ENCODE measurements around the gene ACTN4.
A peak's percentile ranks its signal among the peaks of the same experiment; 100 is the strongest.

ACTN4 gene

GRCh38 chr19:38666663-38667511 is 19.4 kb downstream of the ACTN4 start:
- peak; percentile 58 for DNase-seq (ENCODE audit: low read depth)
- no peak for TF ChIP-seq CTCF (IDR thresholded peaks at IDR 0.05; ENCODE audit: control insufficient read depth, extremely low read depth, insufficient read depth)
- no peak overlapping the region for H3K4me3 ChIP-seq (ENCODE audit: low read depth, low read length)

- no peak overlapping the region for H3K4me3 ChIP-seq (ENCODE audit: low read depth, low read length)
- DNase-seq (ENCODE audit: low read depth), result no peak
- TF ChIP-seq CTCF (IDR thresholded peaks at IDR 0.05; ENCODE audit: control insufficient read depth, extremely low read depth, insufficient read depth), result no peak
These were observed 20.3 kb downstream of the ACTN4 start for GRCh38 chr19:38667661-38668171.

GRCh38 chr19:38669552-38669951 is 22.1 kb downstream of the ACTN4 start:
- no peak overlapping the region for H3K4me3 ChIP-seq (ENCODE audit: low read depth, low read length)
- DNase-seq (ENCODE audit: low read depth), result no peak
- no peak for TF ChIP-seq CTCF (IDR thresholded peaks at IDR 0.05; ENCODE audit: control insufficient read depth, extremely low read depth, insufficient read depth)

GRCh38 chr19:38670921-38671398 is 23.5 kb downstream of the ACTN4 start:
- H3K4me3 ChIP-seq (ENCODE audit: low read depth, low read length), result no peak overlapping the region
- TF ChIP-seq CTCF (IDR thresholded peaks at IDR 0.05; ENCODE audit: control insufficient read depth, extremely low read depth, insufficient read depth), result no peak
- DNase-seq (ENCODE audit: low read depth), result no peak

GRCh38 chr19:38671654-38672053 is 24.2 kb downstream of the ACTN4 start:
- no peak overlapping the region for H3K4me3 ChIP-seq (ENCODE audit: low read depth, low read length)
- TF ChIP-seq CTCF (IDR thresholded peaks at IDR 0.05; ENCODE audit: control insufficient read depth, extremely low read depth, insufficient read depth), result no peak
- DNase-seq (ENCODE audit: low read depth), result no peak

- H3K4me3 ChIP-seq (ENCODE audit: low read depth, low read length), result no peak overlapping the region
- no peak for TF ChIP-seq CTCF (IDR thresholded peaks at IDR 0.05; ENCODE audit: control insufficient read depth, extremely low read depth, insufficient read depth)
- DNase-seq (ENCODE audit: low read depth), result no peak
These were observed 25.6 kb downstream of the ACTN4 start for GRCh38 chr19:38673030-38673429.
